Measurements from ENCODE around the gene MT1HL1. TPM values are rescaled to one million over a fixed set of nuclear protein-coding genes. Genes with fewer than 3 reads are reported as not detected.
A peak's percentile ranks its signal among the peaks of the same experiment; 100 is the strongest.

MT1HL1 gene
- total RNA-seq, 1 experiment from 2014 or later, result not detected

DNA sequence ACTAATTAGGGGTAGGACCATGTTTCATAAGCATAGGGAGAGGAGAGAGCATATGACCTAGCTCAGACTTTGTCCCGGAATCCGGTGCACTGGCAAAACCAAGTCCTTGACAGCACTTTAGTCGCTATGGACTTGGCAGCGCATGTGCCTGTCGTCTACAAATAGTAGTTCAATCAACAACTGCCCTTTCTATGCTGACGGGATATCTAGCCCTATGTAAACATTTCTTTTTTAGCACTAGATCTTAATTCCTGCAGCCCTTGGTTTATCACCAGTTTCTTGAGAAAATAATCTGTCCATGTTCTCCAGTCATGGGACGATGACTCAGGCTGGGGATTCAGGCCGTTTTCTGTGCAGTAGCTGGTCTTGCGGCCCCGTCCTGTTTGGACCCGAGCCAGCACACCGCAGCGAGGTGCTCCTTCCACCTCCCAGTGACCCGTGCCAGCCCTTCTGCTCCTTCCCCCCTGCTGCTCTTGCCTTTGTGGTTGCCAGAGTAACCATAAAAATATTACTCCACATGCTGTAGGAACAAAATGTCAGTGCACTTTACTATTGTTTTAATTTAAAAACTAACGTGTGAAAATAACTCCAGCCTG is 8.6 kb upstream of the MT1HL1 start:
- Mint-ChIP-seq H3K27me3 (ENCODE audit: low read depth) (peaks cover 7% of the 10 kb centered on the region), H3K4me1 (peaks cover 62% of the 10 kb centered on the region), H3K9me3 (peaks cover 4% of the 10 kb centered on the region), H3K36me3 (no peaks in the 10 kb centered on the region), H3K27ac (no peak overlapping the region), H3K4me3 (no peak overlapping the region)
- DNase-seq (ENCODE audit: low spot score) (no peak), ATAC-seq (0 out of 2 replicates have a peak, but pooled peaks have one; percentile 6)
- CTCF ChIA-PET, result no interaction called here
- POLR2A ChIA-PET, result no interaction called here
- TF ChIP-seq ZNF423 (CRISPR knock-in tag; IDR thresholded peaks at IDR 0.05), result no peak
- TF ChIP-seq NFATC4 (CRISPR knock-in tag; IDR thresholded peaks at IDR 0.05), result no peak
- TF ChIP-seq, protein P1, sequence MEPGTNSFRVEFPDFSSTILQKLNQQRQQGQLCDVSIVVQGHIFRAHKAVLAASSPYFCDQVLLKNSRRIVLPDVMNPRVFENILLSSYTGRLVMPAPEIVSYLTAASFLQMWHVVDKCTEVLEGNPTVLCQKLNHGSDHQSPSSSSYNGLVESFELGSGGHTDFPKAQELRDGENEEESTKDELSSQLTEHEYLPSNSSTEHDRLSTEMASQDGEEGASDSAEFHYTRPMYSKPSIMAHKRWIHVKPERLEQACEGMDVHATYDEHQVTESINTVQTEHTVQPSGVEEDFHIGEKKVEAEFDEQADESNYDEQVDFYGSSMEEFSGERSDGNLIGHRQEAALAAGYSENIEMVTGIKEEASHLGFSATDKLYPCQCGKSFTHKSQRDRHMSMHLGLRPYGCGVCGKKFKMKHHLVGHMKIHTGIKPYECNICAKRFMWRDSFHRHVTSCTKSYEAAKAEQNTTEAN (CRISPR knock-in tag; IDR thresholded peaks at IDR 0.05), result no peak
- no peak for TF ChIP-seq JAZF1 (CRISPR knock-in tag; IDR thresholded peaks at IDR 0.05)
- no peak for TF ChIP-seq ZNF416 (CRISPR knock-in tag; IDR thresholded peaks at IDR 0.05)
- TF ChIP-seq, protein P2, sequence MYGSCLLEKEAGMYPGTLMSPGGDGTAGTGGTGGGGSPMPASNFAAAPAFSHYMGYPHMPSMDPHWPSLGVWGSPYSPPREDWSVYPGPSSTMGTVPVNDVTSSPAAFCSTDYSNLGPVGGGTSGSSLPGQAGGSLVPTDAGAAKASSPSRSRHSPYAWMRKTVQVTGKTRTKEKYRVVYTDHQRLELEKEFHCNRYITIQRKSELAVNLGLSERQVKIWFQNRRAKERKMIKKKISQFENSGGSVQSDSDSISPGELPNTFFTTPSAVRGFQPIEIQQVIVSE (CRISPR knock-in tag; IDR thresholded peaks at IDR 0.05; ENCODE audit: borderline replicate concordance), result no peak
- no peak for TF ChIP-seq JUN (CRISPR knock-in tag; IDR thresholded peaks at IDR 0.05)
- TF ChIP-seq GABPB1 (CRISPR knock-in tag; IDR thresholded peaks at IDR 0.05), result no peak
- no peak for TF ChIP-seq ETV6 (CRISPR knock-in tag; IDR thresholded peaks at IDR 0.05)
- no peak for TF ChIP-seq ZNF317 (CRISPR knock-in tag; IDR thresholded peaks at IDR 0.05; ENCODE audit: borderline replicate concordance, low read depth)
- no peak for TF ChIP-seq IRF2 (CRISPR knock-in tag; IDR thresholded peaks at IDR 0.05; ENCODE audit: borderline replicate concordance, low read depth)
- no peak for TF ChIP-seq E2F1 (CRISPR knock-in tag; IDR thresholded peaks at IDR 0.05)
- TF ChIP-seq NR2C2 (CRISPR knock-in tag; IDR thresholded peaks at IDR 0.05), result no peak
- TF ChIP-seq TCF7 (CRISPR knock-in tag; IDR thresholded peaks at IDR 0.05; ENCODE audit: low read depth), result no peak
- TF ChIP-seq ATF1 (CRISPR knock-in tag; IDR thresholded peaks at IDR 0.05), result no peak
- TF ChIP-seq, protein P3, sequence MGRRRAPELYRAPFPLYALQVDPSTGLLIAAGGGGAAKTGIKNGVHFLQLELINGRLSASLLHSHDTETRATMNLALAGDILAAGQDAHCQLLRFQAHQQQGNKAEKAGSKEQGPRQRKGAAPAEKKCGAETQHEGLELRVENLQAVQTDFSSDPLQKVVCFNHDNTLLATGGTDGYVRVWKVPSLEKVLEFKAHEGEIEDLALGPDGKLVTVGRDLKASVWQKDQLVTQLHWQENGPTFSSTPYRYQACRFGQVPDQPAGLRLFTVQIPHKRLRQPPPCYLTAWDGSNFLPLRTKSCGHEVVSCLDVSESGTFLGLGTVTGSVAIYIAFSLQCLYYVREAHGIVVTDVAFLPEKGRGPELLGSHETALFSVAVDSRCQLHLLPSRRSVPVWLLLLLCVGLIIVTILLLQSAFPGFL (CRISPR knock-in tag; IDR thresholded peaks at IDR 0.05; ENCODE audit: borderline replicate concordance), result no peak
- no peak for TF ChIP-seq CREB1 (CRISPR knock-in tag; IDR thresholded peaks at IDR 0.05)
- TF ChIP-seq, protein P4, sequence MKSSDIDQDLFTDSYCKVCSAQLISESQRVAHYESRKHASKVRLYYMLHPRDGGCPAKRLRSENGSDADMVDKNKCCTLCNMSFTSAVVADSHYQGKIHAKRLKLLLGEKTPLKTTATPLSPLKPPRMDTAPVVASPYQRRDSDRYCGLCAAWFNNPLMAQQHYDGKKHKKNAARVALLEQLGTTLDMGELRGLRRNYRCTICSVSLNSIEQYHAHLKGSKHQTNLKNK (CRISPR knock-in tag; IDR thresholded peaks at IDR 0.05), result no peak

DNA sequence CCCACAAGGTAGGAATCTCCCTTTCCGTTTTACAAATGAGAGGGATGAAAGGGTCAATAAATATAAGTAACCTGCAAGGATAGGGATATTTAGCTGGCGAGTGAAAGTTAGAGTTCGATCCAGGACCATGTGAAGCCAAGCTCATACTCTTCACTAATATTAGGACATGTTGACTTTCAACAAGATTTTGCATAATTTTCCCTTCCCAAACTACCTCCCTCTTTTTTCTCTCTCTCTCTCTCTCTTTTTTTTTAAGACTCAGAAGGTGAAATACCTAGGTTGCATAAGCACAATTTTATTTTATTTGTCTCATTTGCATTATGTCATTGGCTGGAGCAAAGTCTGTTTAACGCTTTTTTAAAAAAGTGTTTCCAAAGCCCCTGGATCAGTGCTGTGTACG is 8.1 kb upstream of the MT1HL1 start:
- ATAC-seq (no peak), DNase-seq (ENCODE audit: low spot score) (no peak)
- no peak overlapping the region for H3K27ac Mint-ChIP-seq
- H3K27me3 Mint-ChIP-seq (ENCODE audit: low read depth), result peaks cover 7% of the 10 kb centered on the region
- TF ChIP-seq MAX (CRISPR knock-in tag; IDR thresholded peaks at IDR 0.05), result no peak
- peaks cover 59% of the 10 kb centered on the region for H3K4me1 Mint-ChIP-seq
- H3K36me3 Mint-ChIP-seq, result no peaks in the 10 kb centered on the region
- ChIA-PET CTCF (no interaction called here), POLR2A (no interaction called here)
- peaks cover 4% of the 10 kb centered on the region for H3K9me3 Mint-ChIP-seq
- H3K4me3 Mint-ChIP-seq, result no peak overlapping the region

DNA sequence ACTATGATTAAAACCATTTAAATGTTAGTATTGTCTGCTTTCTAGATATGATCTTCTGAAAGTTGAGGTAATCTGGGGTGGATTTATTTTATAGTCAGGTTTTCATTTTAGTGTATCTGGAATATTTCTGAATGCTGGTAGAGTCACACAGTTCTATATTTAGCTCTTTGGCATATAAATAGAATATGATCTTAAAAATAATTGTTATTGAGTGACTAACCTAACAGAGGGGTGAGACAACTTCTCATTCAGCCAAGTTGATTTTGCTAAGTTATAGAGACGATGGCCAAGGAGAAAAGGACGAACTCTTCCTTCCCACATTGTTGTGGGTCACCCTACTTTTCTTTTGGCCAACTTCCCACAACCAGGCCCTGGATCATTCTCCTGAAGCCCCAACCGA is 7.2 kb upstream of the MT1HL1 start:
- ChIA-PET CTCF (no interaction called here), POLR2A (no interaction called here)
- H3K27me3 Mint-ChIP-seq (ENCODE audit: low read depth), result peaks cover 7% of the 10 kb centered on the region
- H3K9me3 Mint-ChIP-seq, result peaks cover 4% of the 10 kb centered on the region
- H3K27ac Mint-ChIP-seq, result no peak overlapping the region
- no peaks in the 10 kb centered on the region for H3K36me3 Mint-ChIP-seq
- ATAC-seq, result no peak
- no peak overlapping the region for H3K4me3 Mint-ChIP-seq
- no peak for DNase-seq (ENCODE audit: low spot score)
- H3K4me1 Mint-ChIP-seq, result peaks cover 50% of the 10 kb centered on the region
- TF ChIP-seq AR (CRISPR knock-in tag; IDR thresholded peaks at IDR 0.05), result no peak
- TF ChIP-seq, protein P4 (CRISPR knock-in tag; IDR thresholded peaks at IDR 0.05), result no peak
